SK-N-MC (cell line): ENCODE results near the gene ZNF652.

Experiments
- EZH2 ChIP-seq: fragments of 200-600 bp; sonication (generic); IDR thresholded peaks from one replicate; pipeline ENCODE4 v1.6.1; 2017; ENCODE audit warnings: antibody characterized with exemption
- POLR2AphosphoS5 ChIP-seq: IDR thresholded peaks from 2 replicates; pipeline ENCODE4 v1.6.1; 2012; ENCODE audit warnings: mild to moderate bottlenecking, low read depth, low read length, borderline replicate concordance

GRCh38 chr17:49338883-49339282 lies 23.2 kb downstream of the ZNF652 start:
- TF ChIP-seq EZH2 (no peak), POLR2AphosphoS5 (no peak)
